K562 (cell line): ENCODE results near the gene ZBTB20. TPM values are rescaled to one million over a fixed set of nuclear protein-coding genes. Genes with fewer than 3 reads are reported as not detected.

Source experiments
- ATAC-seq: fragments of 200-7000 bp; cut with Tn5 transposase; 3 replicates; pipeline ENCODE4 v1.9.1; 2020; ENCODE audit warnings: moderate library complexity
- BruUV-seq: library from RNA; stranded (reverse); fragments of 400-500 nt; replicated peaks from 2 replicates; lab custom pipeline; 2021; lab: Mats Ljungman, UMichigan
- CTCF ChIA-PET: fragments of 300-600 bp; formaldehyde crosslinking; extraction: SDS; loops from one replicate; lab custom pipeline; 2021; ENCODE audit warnings: low intra/inter-chr PET ratio; lab: Yijun Ruan, JAX
- POLR2A ChIA-PET: fragments of 300-600, 350-650 bp; sonication (Branson Sonifier 250); formaldehyde crosslinking; extraction: SDS; loops from one replicate; lab custom pipeline; 2021; ENCODE audit warnings: antibody characterized with exemption, inconsistent platforms; lab: Yijun Ruan, JAX
- DNase-seq, 4 experiments: peaks; one replicate each; pipeline versions ENCODE4 v3.0.0 to v3.0.0-alpha.2; 2011 to 2018; ENCODE audit warnings: low spot score in 3 of 4, mixed read lengths in 3 of 4; ENCODE audit errors: extremely low read depth in 1 of 4
- FAIRE-seq: peaks from 2 replicates; lab custom pipeline; 2011; peaks lifted over from hg19 to GRCh38; lab: Jason Lieb, UNC
- H2AFZ ChIP-seq: 2 replicates; pipeline ENCODE4 v1.6.0; 2011; ENCODE audit warnings: low read depth, low read length, control low read depth, inconsistent platforms
- H3K27ac ChIP-seq: fragments of 200-600 bp; 3 replicates; pipeline ENCODE4 v1.8.0; 2011; ENCODE audit warnings: low read depth, mild to moderate bottlenecking, control low read depth, inconsistent platforms, low read length, moderate library complexity, mixed read lengths; ENCODE audit errors: extremely low read depth
- H3K27me3 ChIP-seq, 2 experiments: fragments of 300-600 bp in 1 of 2; 2 replicates in 1 of 2; 3 replicates in 1 of 2; pipeline versions ENCODE4 v1.6.0 to v1.8.0; 2011; ENCODE audit warnings: inconsistent platforms in 2 of 2, low read length in 2 of 2, mild to moderate bottlenecking in 1 of 2, mixed read lengths in 1 of 2, moderate library complexity in 1 of 2; ENCODE audit not compliant: control insufficient read depth in 2 of 2, insufficient read depth in 2 of 2
- H3K36me3 ChIP-seq: fragments of 300-600 bp; 3 replicates; pipeline ENCODE4 v1.8.0; 2011; ENCODE audit warnings: mild to moderate bottlenecking, low read length, inconsistent platforms; ENCODE audit not compliant: control insufficient read depth, insufficient read depth
- H3K4me1 ChIP-seq, 2 experiments: fragments of 200-600 bp in 1 of 2; replicated peaks in 1 of 2; 2 replicates in 1 of 2; 3 replicates in 1 of 2; pipeline versions ENCODE4 v1.5.1 to v1.8.0; 2011; ENCODE audit warnings: inconsistent platforms in 2 of 2, low read length in 2 of 2, mild to moderate bottlenecking in 1 of 2, mixed read lengths in 1 of 2, moderate library complexity in 1 of 2; ENCODE audit not compliant: control insufficient read depth in 2 of 2, insufficient read depth in 2 of 2
- H3K4me2 ChIP-seq: 2 replicates; pipeline ENCODE4 v1.6.1; 2011; ENCODE audit warnings: low read length, control low read depth, inconsistent platforms, mixed read lengths; ENCODE audit not compliant: insufficient read depth
- H3K4me3 ChIP-seq: fragments of 200-600 bp; sonication (generic), shearing (Covaris generic); 2 replicates; pipeline ENCODE4 v1.5.1; 2016; ENCODE audit warnings: control low read depth, inconsistent platforms
- H3K79me2 ChIP-seq: fragments of 200-600 bp; 3 replicates; pipeline ENCODE4 v1.8.0; 2011; ENCODE audit warnings: low read length, inconsistent platforms; ENCODE audit not compliant: control insufficient read depth, insufficient read depth
- H3K9ac ChIP-seq, 2 experiments: 2 replicates each; pipeline versions ENCODE4 v1.6.0 to v1.6.1; 2011; ENCODE audit warnings: low read depth in 2 of 2, low read length in 2 of 2, control low read depth in 1 of 2, inconsistent platforms in 1 of 2, mild to moderate bottlenecking in 1 of 2, mixed read lengths in 1 of 2; ENCODE audit not compliant: insufficient read depth in 1 of 2
- H3K9me1 ChIP-seq: one replicate; pipeline ENCODE4 v1.6.0; 2011; ENCODE audit warnings: inconsistent platforms, mild to moderate bottlenecking, low read length, moderate library complexity; ENCODE audit not compliant: control insufficient read depth, insufficient read depth
- H3K9me3 ChIP-seq: replicated peaks from 2 replicates; pipeline ENCODE4 v1.5.1; 2011; ENCODE audit warnings: low read depth, low read length, inconsistent platforms; ENCODE audit not compliant: control insufficient read depth, insufficient read depth
- H4K20me1 ChIP-seq: replicated peaks from 2 replicates; pipeline ENCODE4 v1.6.1; 2011; ENCODE audit warnings: low read length, inconsistent platforms, mixed read lengths; ENCODE audit not compliant: control insufficient read depth, insufficient read depth
- ARHGAP35 ChIP-seq: fragments of 450-650 bp; IDR thresholded peaks from 2 replicates; pipeline ENCODE4 v1.6.1; 2018; ENCODE audit not compliant: partially characterized antibody
- CBX5 ChIP-seq: IDR thresholded peaks from 2 replicates; pipeline ENCODE4 v1.6.1; 2014; ENCODE audit warnings: low read depth, borderline replicate concordance
- ILK ChIP-seq: fragments of 450-650 bp; IDR thresholded peaks from 2 replicates; pipeline ENCODE4 v1.6.1; 2016; ENCODE audit warnings: missing genetic modification characterization, low read depth, mild to moderate bottlenecking, missing compliant biosample characterization, moderate library complexity, borderline replicate concordance
- JUND ChIP-seq, 2 experiments: IDR thresholded peaks; 2 replicates in 1 of 2; 3 replicates in 1 of 2; pipeline ENCODE4 v1.6.1; 2011; ENCODE audit warnings: borderline replicate concordance in 2 of 2, low read depth in 2 of 2, low read length in 2 of 2, improper control_type of control experiment in 1 of 2, missing biosample characterization in 1 of 2, missing genetic modification characterization in 1 of 2, missing genetic modification reagents in 1 of 2
- MLLT1 ChIP-seq, 2 experiments: fragments of 450-650 bp; IDR thresholded peaks; 2 replicates each; pipeline ENCODE4 v1.6.1; 2016
- MTF1 ChIP-seq: fragments of 250-450 bp; sonication (Bioruptor Pico); IDR thresholded peaks from 2 replicates; pipeline ENCODE4 v1.9.0; 2021; ENCODE audit warnings: moderate library complexity, mild to moderate bottlenecking, inconsistent platforms, borderline replicate concordance
- NCOA6 ChIP-seq: fragments of 450-650 bp; IDR thresholded peaks from 2 replicates; pipeline ENCODE4 v1.6.1; 2017; ENCODE audit warnings: mild to moderate bottlenecking
- RBM25 ChIP-seq: fragments of 200-400 bp; formaldehyde crosslinking; IDR thresholded peaks from 2 replicates; pipeline ENCODE4 v1.6.1; 2018; ENCODE audit warnings: low read length, low read depth, moderate library complexity; ENCODE audit not compliant: severe bottlenecking
- SAFB2 ChIP-seq: fragments of 200-400 bp; formaldehyde crosslinking; IDR thresholded peaks from 2 replicates; pipeline ENCODE4 v1.6.1; 2018; ENCODE audit warnings: borderline replicate concordance, low read length, low read depth, moderate library complexity; ENCODE audit not compliant: severe bottlenecking
- SP1 ChIP-seq: sonication (generic); formaldehyde crosslinking; IDR thresholded peaks from 2 replicates; pipeline ENCODE4 v1.8.1; 2022; ENCODE audit warnings: mild to moderate bottlenecking, missing genetic modification reagents
- SRF ChIP-seq, 2 experiments: fragments of 250-450, 450-650 bp in 1 of 2; sonication (Bioruptor Pico) in 1 of 2; sonication (generic) in 1 of 2; formaldehyde crosslinking; IDR thresholded peaks; 2 replicates each; pipeline versions ENCODE4 v1.5.0 to v1.5.1; 2020 to 2022; ENCODE audit warnings: mild to moderate bottlenecking in 1 of 2, missing genetic modification reagents in 1 of 2
- TAF7 ChIP-seq: fragments of 450-650 bp; IDR thresholded peaks from 2 replicates; pipeline ENCODE4 v1.6.1; 2016; ENCODE audit warnings: missing genetic modification characterization, missing compliant biosample characterization
- ZEB2 ChIP-seq: fragments of 450-650 bp; IDR thresholded peaks from 2 replicates; pipeline ENCODE4 v1.6.1; 2016
- ZFP36 ChIP-seq: fragments of 150-350 bp; IDR thresholded peaks from 2 replicates; pipeline ENCODE4 v1.6.1; 2018; ENCODE audit warnings: low read length, low read depth; ENCODE audit not compliant: partially characterized antibody
- ZNF3 ChIP-seq: fragments of 250-450 bp; sonication (Bioruptor Pico); IDR thresholded peaks from 2 replicates; pipeline ENCODE4 v1.5.0; 2021; ENCODE audit warnings: mild to moderate bottlenecking, moderate library complexity
- ZNF75A ChIP-seq: fragments of 450-650 bp; formaldehyde crosslinking; IDR thresholded peaks from 2 replicates; pipeline ENCODE4 v1.4.0; 2020; ENCODE audit warnings: mild to moderate bottlenecking
- WGBS: fragments of 100-300 bp; shearing (Covaris generic); methylation state at CpG from one replicate; pipeline ENCODE4 v1.1.6; 2016; ENCODE audit warnings: low coverage, mixed read lengths; ENCODE audit not compliant: insufficient coverage; ENCODE audit errors: missing lambda C conversion rate; 5-methylcytosine and 5-hydroxymethylcytosine counted together
- in situ Hi-C: fragments of 300-500 bp; cut with MboI; formaldehyde crosslinking; loops from 4 replicates; pipeline ENCODE4 v1.15.0; 2018; ENCODE audit warnings: inconsistent platforms, mixed read lengths
- intact Hi-C: fragments of 100-400 bp; cut with micrococcal nuclease; formaldehyde crosslinking; loops from 2 replicates; pipeline ENCODE4 v1.14.2; 2022
- polyA plus RNA-seq, 8 experiments: library from polyadenylated mRNA; depleted of rRNA in 4 of 8; stranded (reverse) in 5 of 8; unstranded in 3 of 8; fragments of >200 nt; fragmentation: Nextera tagmentation in 2 of 8; fragmentation: Illumina TruSeq in 1 of 8; extraction: Ambion mirVana in 2 of 8; extraction: Trizol in 1 of 8; gene quantifications; 2 replicates each; pipeline versions ENCODE4 v1.2.1 to v1.2.3, GENCODE V29; 2011 to 2014; ENCODE audit warnings: inconsistent platforms in 1 of 8, missing spikeins in 1 of 8
- total RNA-seq, 7 experiments: library from RNA; depleted of rRNA in 6 of 7; stranded (reverse); fragments of >200 nt in 6 of 7; fragmentation: Illumina TruSeq in 2 of 7; extraction: Trizol in 2 of 7; gene quantifications; 2 replicates each; pipeline versions ENCODE4 v1.2.1 to v1.2.3, GENCODE V29; 2011 to 2021; ENCODE audit warnings: low replicate concordance in 1 of 7

Gene ZBTB20
- total and polyA plus RNA-seq, 9 of the 15 experiments (the other 6 are each of a cell fraction or from before 2014, with no cell fraction given), result 0.17 to 1.7 (median 0.45) TPM

- BruUV-seq, result no TSS peak
These were observed 291.2 kb downstream of the ZBTB20 start for GRCh38 chr3:114855839-114856238.

More at GRCh38 chr3:114855839-114856238, 291.2 kb downstream of the ZBTB20 start:
- no peak overlapping the region for H3K27ac ChIP-seq
- no peak overlapping the region for H3K4me2 ChIP-seq
- ChIA-PET CTCF (no interaction called here), POLR2A (no interaction called here)
- no peak overlapping the region for H3K4me3 ChIP-seq
- no peaks in the 10 kb centered on the region for H3K9me3 ChIP-seq
- in situ Hi-C loops (no loop called here), intact Hi-C loops (no loop called here)
- no peaks in the 10 kb centered on the region for H3K4me1 ChIP-seq
- TF ChIP-seq SRF (CRISPR knock-in tag; IDR thresholded peaks at IDR 0.05), result no peak
- peak; percentile 67 for TF ChIP-seq RBM25
- TF ChIP-seq SAFB2, result no peak
- peak; percentile 42 for TF ChIP-seq ZFP36
- TF ChIP-seq JUND (IDR thresholded peaks at IDR 0.05; ENCODE audit: borderline replicate concordance, low read depth, low read length), result no peak
- TF ChIP-seq JUND (tag; IDR thresholded peaks at IDR 0.05; ENCODE audit: borderline replicate concordance, low read depth, low read length), result no peak
- TF ChIP-seq ZNF75A, result no peak
- no peak for TF ChIP-seq SP1 (CRISPR knock-in tag)
- no peak for TF ChIP-seq ZNF3 (CRISPR knock-in tag)
- TF ChIP-seq MLLT1 (IDR thresholded peaks at IDR 0.05), result no peak
- no peak for TF ChIP-seq ILK (tag)
- TF ChIP-seq NCOA6, result no peak
- no peak for TF ChIP-seq CBX5
- TF ChIP-seq MTF1, result no peak
- no peak for TF ChIP-seq TAF7 (tag)
- TF ChIP-seq ZEB2, result no peak
- no peak for TF ChIP-seq ARHGAP35
- no peak overlapping the region for H3K9ac ChIP-seq
- no peak for DNase-seq
- FAIRE-seq, result no peak
- no peak overlapping the region for H2AFZ ChIP-seq
- no peaks in the 10 kb centered on the region for H3K36me3 ChIP-seq
- no peaks in the 10 kb centered on the region for H3K27me3 ChIP-seq
- H3K9me1 ChIP-seq, result no peaks in the 10 kb centered on the region
- 7% methylated on average over 5 of the region's 5 CpGs for WGBS
- H4K20me1 ChIP-seq, result no peaks in the 10 kb centered on the region
- ATAC-seq, result no peak
- no peaks in the 10 kb centered on the region for H3K79me2 ChIP-seq
